ENCODE data around the gene RBMXL3.

Gene RBMXL3

GRCh38 chrX:115233497-115234455, 44.6 kb downstream of the RBMXL3 start, which contains the start of gene LRCH2:
LRCH2 (minus strand) TSS chrX:115234096; CDS start chrX:115234041, 55 bp downstream.
- DNase-seq (ENCODE audit: low read depth in 2 of 2), result no peak

- DNase-seq (ENCODE audit: low read depth in 2 of 2), result no peak
These were observed 45.3 kb downstream of the RBMXL3 start for GRCh38 chrX:115234461-115234860.

DNA sequence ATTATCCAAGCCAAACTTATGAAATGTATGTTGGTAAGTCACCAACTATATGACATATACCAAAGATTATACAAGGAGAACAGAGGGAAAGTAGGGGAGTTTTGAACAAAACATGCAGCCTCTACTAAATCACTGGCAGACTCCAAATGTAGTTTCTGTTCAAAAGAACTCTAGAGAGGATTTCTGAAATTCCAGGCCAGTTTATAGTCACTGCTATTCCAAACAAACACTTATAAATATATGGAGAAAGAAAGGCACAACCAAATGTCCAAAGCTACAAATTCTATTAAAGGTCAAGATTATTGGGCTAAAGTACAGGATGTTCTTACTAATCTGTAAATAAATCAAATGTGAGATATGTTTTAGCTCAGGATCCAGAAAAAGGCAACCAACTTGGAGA, 47.4 kb downstream of the RBMXL3 start:
- no peak for DNase-seq (ENCODE audit: low read depth in 2 of 2)

DNA sequence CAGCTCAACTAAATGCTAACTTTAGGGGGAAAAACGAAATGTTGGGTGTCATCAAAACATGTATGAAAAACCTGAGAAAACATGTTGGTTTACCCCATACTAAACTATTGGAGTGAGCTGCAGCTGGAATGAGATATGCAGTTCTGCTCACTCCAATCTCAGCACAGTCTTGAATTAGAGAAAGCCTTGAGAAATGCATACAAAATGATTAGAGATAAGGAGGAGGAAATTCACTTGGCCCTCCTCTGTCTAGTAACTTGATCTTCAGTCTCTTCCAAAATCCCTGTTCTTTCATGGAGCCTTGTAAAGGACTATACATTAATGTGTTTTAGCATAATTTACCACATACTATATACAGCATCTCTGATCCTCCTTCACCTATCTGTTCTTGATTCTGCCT, 47.8 kb downstream of the RBMXL3 start:
- no peak for DNase-seq (ENCODE audit: low read depth in 2 of 2)

Data from activated CD8-positive, alpha-beta memory T cell treated with anti-CD3 and anti-CD28 coated beads for 4 hours (primary cell).